ENCODE measurements around the gene WNT5A. TPM values are rescaled to one million over a fixed set of nuclear protein-coding genes. Genes with fewer than 3 reads are reported as not detected.

The WNT5A gene
- polyA plus RNA-seq: 1 to 10 TPM in 2 of 4 donors, under 1 TPM in 2; under 0.01 to 8.1 (median 0.63) TPM
- long read RNA-seq, donor 1: 0 reads
- long read RNA-seq, donor 2, full-length matches to known transcripts: 1 of 1 reads
- long read RNA-seq, donor 2, partial matches to known transcripts: 0 of 1 reads
- long read RNA-seq, donor 2, other reads (novel, unspliced or antisense): 0 of 1 reads
- long read RNA-seq, donor 3, full-length matches to known transcripts: 1 of 1 reads
- long read RNA-seq, donor 3, partial matches to known transcripts: 0 of 1 reads
- long read RNA-seq, donor 3, other reads (novel, unspliced or antisense): 0 of 1 reads
- long read RNA-seq, donor 4: 0 reads
- long read RNA-seq, donor 5: 0 reads
- long read RNA-seq, donor 6: 0 reads
- long read RNA-seq, donor 7: 0 reads
- long read RNA-seq, donor 8, full-length matches to known transcripts: 2 of 2 reads
- long read RNA-seq, donor 8, partial matches to known transcripts: 0 of 2 reads
- long read RNA-seq, donor 8, other reads (novel, unspliced or antisense): 0 of 2 reads
- long read RNA-seq, donor 9: 0 reads
- long read RNA-seq, donor 10, full-length matches to known transcripts: 2 of 2 reads
- long read RNA-seq, donor 10, partial matches to known transcripts: 0 of 2 reads
- long read RNA-seq, donor 10, other reads (novel, unspliced or antisense): 0 of 2 reads

- DNase-seq (peak in 1 of 2 donors; percentile 55), FAIRE-seq (no peak)
- Histone ChIP-seq H3K4me3 (ENCODE audit: low read depth in 1 of 3, low read length in 3 of 3) (peak within 1 kb of the TSS; percentile 44 to 65 (median 50)), H3K4me1 (ENCODE audit: control insufficient read depth in 3 of 3, insufficient read depth in 2 of 3, low read depth in 1 of 3, low read length in 2 of 3) (peaks cover 0 to 33% (median 0%) of the 10 kb centered on the region in 3 donors), H3K9me3 (ENCODE audit: control insufficient read depth in 2 of 2, insufficient read depth in 1 of 2, low read depth in 1 of 2, low read length in 1 of 2) (no peaks in the 10 kb centered on the region), H3K27me3 (ENCODE audit: control insufficient read depth in 3 of 3, insufficient read depth in 3 of 3, low read length in 3 of 3) (peaks cover 18 to 86% (median 47%) of the 10 kb centered on the region in 3 donors), H3K27ac (ENCODE audit: low read depth in 1 of 3, low read length in 2 of 3) (peak within 1 kb of the TSS in 2 of 3 donors; percentile 55 to 64), H3K36me3 (ENCODE audit: control insufficient read depth in 3 of 3, insufficient read depth in 2 of 3, low read depth in 1 of 3, low read length in 3 of 3) (no peaks in the 10 kb centered on the region)
- WGBS, 3 donors: 1% methylated on average over 46 to 52 of the region's 52 CpGs
Observed at GRCh38 chr3:55486857-55487380, at the start of gene WNT5A. Gene WNT5A, minus strand, starts transcription at chr3:55487306. Its CDS starts 321 bp downstream, at chr3:55486985.

GRCh38 chr3:55534876-55535275 lies 47.8 kb upstream of the WNT5A start:
- no peak for FAIRE-seq
- DNase-seq: no peak

GRCh38 chr3:55532806-55533205 lies 45.7 kb upstream of the WNT5A start:
- DNase-seq (no peak), FAIRE-seq (no peak)
- WGBS, 3 donors: 79 to 90% (median 86%) methylated on average over 3 of the region's 3 CpGs
- Histone ChIP-seq H3K27me3 (ENCODE audit: control insufficient read depth in 3 of 3, insufficient read depth in 3 of 3, low read length in 3 of 3) (no peaks in the 10 kb centered on the region), H3K36me3 (ENCODE audit: control insufficient read depth in 3 of 3, insufficient read depth in 2 of 3, low read depth in 1 of 3, low read length in 3 of 3) (no peaks in the 10 kb centered on the region), H3K4me3 (ENCODE audit: low read depth in 1 of 3, low read length in 3 of 3) (no peak overlapping the region), H3K4me1 (ENCODE audit: control insufficient read depth in 3 of 3, insufficient read depth in 2 of 3, low read depth in 1 of 3, low read length in 2 of 3) (peaks cover 0 to 3% (median 0%) of the 10 kb centered on the region in 3 donors), H3K27ac (ENCODE audit: low read depth in 1 of 3, low read length in 2 of 3) (no peak overlapping the region), H3K9me3 (ENCODE audit: control insufficient read depth in 2 of 2, insufficient read depth in 1 of 2, low read depth in 1 of 2, low read length in 1 of 2) (no peaks in the 10 kb centered on the region)

More at GRCh38 chr3:55534876-55535275, 47.8 kb upstream of the WNT5A start:
- Histone ChIP-seq H3K4me3 (ENCODE audit: low read depth in 1 of 3, low read length in 3 of 3) (no peak overlapping the region), H3K27me3 (ENCODE audit: control insufficient read depth in 3 of 3, insufficient read depth in 3 of 3, low read length in 3 of 3) (no peaks in the 10 kb centered on the region), H3K27ac (ENCODE audit: low read depth in 1 of 3, low read length in 2 of 3) (no peak overlapping the region), H3K9me3 (ENCODE audit: control insufficient read depth in 2 of 2, insufficient read depth in 1 of 2, low read depth in 1 of 2, low read length in 1 of 2) (no peaks in the 10 kb centered on the region), H3K36me3 (ENCODE audit: control insufficient read depth in 3 of 3, insufficient read depth in 2 of 3, low read depth in 1 of 3, low read length in 3 of 3) (no peaks in the 10 kb centered on the region), H3K4me1 (ENCODE audit: control insufficient read depth in 3 of 3, insufficient read depth in 2 of 3, low read depth in 1 of 3, low read length in 2 of 3) (no peaks in the 10 kb centered on the region)
- 60 to 80% (median 60%) methylated on average over 2 of the region's 2 CpGs for WGBS, 3 donors

DNA sequence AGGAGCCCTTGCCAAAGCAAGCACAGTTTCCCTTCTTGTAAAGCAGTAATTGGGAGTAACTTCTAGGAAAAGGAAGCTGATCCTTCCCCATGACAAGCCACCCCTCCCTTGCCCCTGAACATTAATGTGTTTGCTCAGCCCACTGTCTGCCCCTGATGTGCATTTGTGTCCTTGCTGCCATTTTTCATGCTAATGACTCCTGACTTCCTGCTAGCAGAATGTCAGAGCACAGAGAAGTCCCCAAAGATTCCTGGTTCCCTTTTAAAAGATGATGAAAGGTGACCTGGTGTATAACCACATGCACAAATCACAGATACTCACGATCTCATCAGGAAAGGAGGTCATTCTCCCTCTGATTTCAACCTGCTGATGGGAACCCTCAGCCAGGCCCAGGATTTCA lies 44.2 kb upstream of the WNT5A start:
- no peaks in the 10 kb centered on the region for H3K9me3 ChIP-seq (ENCODE audit: control insufficient read depth in 2 of 2, insufficient read depth in 1 of 2, low read depth in 1 of 2, low read length in 1 of 2)
- DNase-seq: no peak
- no peak overlapping the region for H3K4me3 ChIP-seq (ENCODE audit: low read depth in 1 of 3, low read length in 3 of 3)
- FAIRE-seq: no peak
- no peak overlapping the region for H3K27ac ChIP-seq (ENCODE audit: low read depth in 1 of 3, low read length in 2 of 3)
- H3K4me1 ChIP-seq (ENCODE audit: control insufficient read depth in 3 of 3, insufficient read depth in 2 of 3, low read depth in 1 of 3, low read length in 2 of 3): peaks cover 0 to 17% (median 0%) of the 10 kb centered on the region in 3 donors
- H3K36me3 ChIP-seq (ENCODE audit: control insufficient read depth in 3 of 3, insufficient read depth in 2 of 3, low read depth in 1 of 3, low read length in 3 of 3): no peaks in the 10 kb centered on the region
- WGBS, 3 donors: 54 to 77% (median 65%) methylated on average over 1 of the region's 1 CpG
- no peaks in the 10 kb centered on the region for H3K27me3 ChIP-seq (ENCODE audit: control insufficient read depth in 3 of 3, insufficient read depth in 3 of 3, low read length in 3 of 3)

DNA sequence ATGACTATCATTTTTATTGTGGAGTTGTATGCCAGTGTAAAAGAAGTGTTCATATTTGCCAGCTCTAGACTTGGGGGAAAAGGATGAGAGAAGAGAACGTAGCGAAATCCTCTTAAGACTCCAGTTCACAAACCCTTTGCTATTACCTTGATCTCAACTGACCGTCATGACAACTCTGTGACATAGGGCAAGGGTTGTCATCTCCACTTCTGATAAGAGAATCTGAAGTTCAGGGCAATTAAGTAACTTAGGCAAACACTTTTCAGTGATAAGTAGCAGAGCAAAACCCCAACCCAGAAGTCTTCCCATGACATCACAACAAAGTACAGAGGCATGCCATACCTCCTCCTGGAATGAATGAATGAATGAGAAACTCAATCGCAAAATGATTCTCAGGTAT lies 40.3 kb upstream of the WNT5A start:
- FAIRE-seq (no peak), DNase-seq (peak; percentile 14 to 69)
- H3K27me3 ChIP-seq (ENCODE audit: control insufficient read depth in 3 of 3, insufficient read depth in 3 of 3, low read length in 3 of 3): no peaks in the 10 kb centered on the region
- no peak overlapping the region for H3K4me3 ChIP-seq (ENCODE audit: low read depth in 1 of 3, low read length in 3 of 3)
- peak overlapping the region in 1 of 3 donors; percentile 20 for H3K27ac ChIP-seq (ENCODE audit: low read depth in 1 of 3, low read length in 2 of 3)
- 57 to 72% (median 67%) methylated on average over 4 of the region's 4 CpGs for WGBS, 3 donors
- H3K36me3 ChIP-seq (ENCODE audit: control insufficient read depth in 3 of 3, insufficient read depth in 2 of 3, low read depth in 1 of 3, low read length in 3 of 3): no peaks in the 10 kb centered on the region
- no peaks in the 10 kb centered on the region for H3K9me3 ChIP-seq (ENCODE audit: control insufficient read depth in 2 of 2, insufficient read depth in 1 of 2, low read depth in 1 of 2, low read length in 1 of 2)
- H3K4me1 ChIP-seq (ENCODE audit: control insufficient read depth in 3 of 3, insufficient read depth in 2 of 3, low read depth in 1 of 3, low read length in 2 of 3): peaks cover 0 to 19% (median 0%) of the 10 kb centered on the region in 3 donors

GRCh38 chr3:55526332-55527030 lies 39.4 kb upstream of the WNT5A start:
- 69 to 77% (median 69%) methylated on average over 10 of the region's 10 CpGs for WGBS, 3 donors
- H3K27me3 ChIP-seq (ENCODE audit: control insufficient read depth in 3 of 3, insufficient read depth in 3 of 3, low read length in 3 of 3): no peaks in the 10 kb centered on the region
- no peaks in the 10 kb centered on the region for H3K36me3 ChIP-seq (ENCODE audit: control insufficient read depth in 3 of 3, insufficient read depth in 2 of 3, low read depth in 1 of 3, low read length in 3 of 3)
- H3K4me3 ChIP-seq (ENCODE audit: low read depth in 1 of 3, low read length in 3 of 3): no peak overlapping the region
- DNase-seq: peak in 1 of 2 donors; percentile 37
- FAIRE-seq: no peak
- H3K9me3 ChIP-seq (ENCODE audit: control insufficient read depth in 2 of 2, insufficient read depth in 1 of 2, low read depth in 1 of 2, low read length in 1 of 2): no peaks in the 10 kb centered on the region
- no peak overlapping the region for H3K27ac ChIP-seq (ENCODE audit: low read depth in 1 of 3, low read length in 2 of 3)
- H3K4me1 ChIP-seq (ENCODE audit: control insufficient read depth in 3 of 3, insufficient read depth in 2 of 3, low read depth in 1 of 3, low read length in 2 of 3): peaks cover 0 to 19% (median 0%) of the 10 kb centered on the region in 3 donors

DNA sequence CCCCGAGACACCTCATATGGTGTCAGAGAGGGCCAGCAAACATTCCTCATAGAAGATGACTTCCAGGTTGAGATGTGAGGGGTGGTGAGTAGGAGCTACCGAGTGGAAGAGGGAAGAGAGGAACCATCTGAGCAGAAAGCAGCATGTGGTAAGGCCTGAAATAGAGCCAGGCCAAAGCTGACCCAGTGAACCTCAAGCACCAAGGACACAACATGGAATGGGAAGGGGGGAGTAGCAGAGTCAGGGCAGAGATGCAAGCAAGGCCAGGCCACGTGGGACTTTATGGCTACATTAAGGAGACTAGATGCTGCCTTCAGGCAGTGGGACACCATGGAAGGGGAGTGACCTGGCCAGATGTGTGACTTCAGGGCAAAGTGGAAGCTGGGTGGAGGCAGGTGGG lies 38.3 kb upstream of the WNT5A start:
- Histone ChIP-seq H3K9me3 (ENCODE audit: control insufficient read depth in 2 of 2, insufficient read depth in 1 of 2, low read depth in 1 of 2, low read length in 1 of 2) (no peaks in the 10 kb centered on the region), H3K27ac (ENCODE audit: low read depth in 1 of 3, low read length in 2 of 3) (no peak overlapping the region), H3K4me1 (ENCODE audit: control insufficient read depth in 3 of 3, insufficient read depth in 2 of 3, low read depth in 1 of 3, low read length in 2 of 3) (peaks cover 0 to 19% (median 0%) of the 10 kb centered on the region in 3 donors), H3K36me3 (ENCODE audit: control insufficient read depth in 3 of 3, insufficient read depth in 2 of 3, low read depth in 1 of 3, low read length in 3 of 3) (no peaks in the 10 kb centered on the region), H3K27me3 (ENCODE audit: control insufficient read depth in 3 of 3, insufficient read depth in 3 of 3, low read length in 3 of 3) (no peaks in the 10 kb centered on the region), H3K4me3 (ENCODE audit: low read depth in 1 of 3, low read length in 3 of 3) (no peak overlapping the region)
- WGBS, 3 donors: 74 to 82% (median 78%) methylated on average over 3 of the region's 3 CpGs
- no peak for FAIRE-seq
- no peak for DNase-seq

Data from small intestine (tissue), 16 donors.